GM13976 (cell line): Measurements from ENCODE around the gene PLXNA1.

Experiments used
- DNase-seq: peaks from one replicate; pipeline ENCODE4 v3.0.0; 2012; ENCODE audit warnings: low spot score
- CTCF ChIP-seq: IDR thresholded peaks from 2 replicates; pipeline ENCODE4 v1.5.1; 2012; ENCODE audit warnings: borderline replicate concordance, mild to moderate bottlenecking; ENCODE audit not compliant: insufficient read depth; ENCODE audit errors: extremely low read depth, missing control alignments, control extremely low read depth
- in situ Hi-C: fragments of 300-500 bp; cut with MboI; formaldehyde crosslinking; loops from one replicate; pipeline ENCODE4 v1.12.0; 2022; ENCODE audit warnings: low sequenced_read_pairs, mixed read lengths, inconsistent platforms; ENCODE audit not compliant: unreplicated experiment

Gene PLXNA1

GRCh38 chr3:126990024-126990700 is 7.2 kb downstream of the PLXNA1 start:
- in situ Hi-C loops: no loop called here
- TF ChIP-seq CTCF: no peak
- DNase-seq: no peak

DNA sequence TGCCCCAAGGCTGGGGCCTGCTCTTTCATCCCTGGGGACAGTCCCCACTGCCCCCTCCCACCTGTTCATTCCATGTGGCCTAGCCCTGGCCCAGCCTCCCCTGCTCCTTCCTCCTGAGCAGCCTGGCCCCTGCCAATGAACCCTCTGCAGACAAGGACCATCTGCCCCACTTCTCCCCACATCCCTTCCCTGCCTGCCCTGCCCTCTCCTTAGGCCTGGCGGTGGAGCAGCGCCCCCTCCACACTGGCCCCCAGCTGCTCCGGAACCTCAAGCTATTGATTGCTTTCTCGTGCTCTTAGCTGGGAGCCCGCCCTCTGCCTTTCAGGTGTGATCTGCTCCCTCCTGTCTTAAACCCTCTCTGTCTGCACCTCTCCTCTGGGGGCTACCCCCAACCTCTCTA is 8.0 kb downstream of the PLXNA1 start:
- TF ChIP-seq CTCF: no peak
- DNase-seq: no peak
- in situ Hi-C loops: no loop called here

DNA sequence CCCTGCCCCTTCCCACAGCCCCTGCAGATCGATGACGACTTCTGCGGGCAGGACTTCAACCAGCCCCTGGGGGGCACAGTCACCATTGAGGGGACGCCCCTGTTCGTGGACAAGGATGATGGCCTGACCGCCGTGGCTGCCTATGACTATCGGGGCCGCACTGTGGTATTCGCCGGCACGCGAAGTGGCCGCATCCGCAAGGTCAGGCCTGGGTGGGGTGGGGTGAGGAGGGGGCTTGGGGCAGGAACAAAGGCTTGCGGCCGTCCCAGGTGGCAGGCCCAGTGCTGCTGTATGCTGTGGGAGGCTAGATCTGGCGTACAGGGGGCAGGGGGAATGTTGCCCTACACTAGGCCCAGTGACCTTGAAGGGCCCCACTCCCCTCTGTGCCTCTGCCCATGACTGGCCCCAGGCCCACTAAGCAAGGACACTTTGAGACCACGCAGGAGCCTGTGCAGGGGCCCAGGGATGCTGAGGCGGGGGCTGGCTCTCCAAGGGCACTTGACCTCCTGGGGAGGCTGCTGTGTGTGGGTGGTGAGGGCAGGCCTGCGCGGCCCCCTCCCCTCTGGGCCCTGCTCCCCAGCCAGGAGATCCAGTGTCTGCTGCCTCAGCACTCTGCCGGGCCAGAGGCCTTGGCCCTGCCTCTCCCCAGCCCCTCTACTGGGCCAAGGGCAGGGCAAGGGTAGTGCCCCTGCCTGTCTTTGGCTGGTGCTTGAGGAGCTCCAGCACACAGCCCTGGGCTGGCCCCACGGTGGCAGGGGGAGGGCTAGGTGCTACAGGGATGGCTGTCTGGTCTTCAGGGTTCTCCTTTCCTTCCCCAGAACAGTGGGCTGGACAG is 8.7 kb downstream of the PLXNA1 start:
- TF ChIP-seq CTCF: no peak
- in situ Hi-C loops: no loop called here
- DNase-seq: no peak

DNA sequence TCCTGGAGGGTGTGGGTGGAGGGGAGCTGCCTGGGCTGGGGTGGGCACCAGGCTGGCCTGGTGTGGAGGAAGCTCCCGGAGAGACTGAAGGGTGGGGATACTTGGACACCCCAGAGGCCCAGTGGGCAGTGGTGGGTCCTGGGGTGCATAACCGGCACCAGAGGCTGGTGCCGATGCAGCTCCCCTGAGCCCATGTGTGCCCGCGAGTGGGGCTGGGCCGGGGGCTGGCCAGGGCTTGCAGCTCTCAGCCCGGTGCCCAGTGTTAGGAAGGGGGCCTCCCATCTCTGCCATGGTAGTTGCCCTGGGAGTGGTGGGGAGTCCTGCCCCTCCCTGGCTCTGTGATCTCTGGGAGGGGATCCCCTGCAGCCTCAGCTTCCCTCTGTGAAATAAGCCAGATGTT is 9.3 kb downstream of the PLXNA1 start:
- DNase-seq: no peak
- no peak for TF ChIP-seq CTCF
- in situ Hi-C loops: no loop called here

- in situ Hi-C loops: no loop called here
These were observed 9.9 kb downstream of the PLXNA1 start for GRCh38 chr3:126992776-126993175.

DNA sequence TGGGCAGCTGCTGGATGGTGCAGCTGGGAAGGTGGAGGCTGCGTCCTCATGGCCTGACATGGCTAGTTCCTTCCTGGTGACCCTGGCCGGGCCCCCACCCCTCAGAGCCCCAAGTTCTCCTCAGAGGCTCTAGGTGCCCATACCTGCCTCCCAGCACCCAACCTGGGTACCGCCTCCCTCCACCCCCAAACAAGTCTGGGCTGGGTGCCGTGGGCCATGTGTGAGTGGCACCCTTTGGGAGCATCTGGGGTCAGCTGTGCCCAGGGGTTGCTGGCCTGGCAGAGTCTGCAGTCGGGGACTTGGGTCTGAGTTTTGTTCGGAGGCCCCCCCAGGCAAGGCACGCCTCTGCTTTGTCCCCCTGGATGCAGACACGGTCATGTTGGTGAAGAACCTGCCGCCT is 10.5 kb downstream of the PLXNA1 start:
- in situ Hi-C loops: no loop called here
- TF ChIP-seq CTCF: no peak
- DNase-seq: no peak

More at GRCh38 chr3:126992776-126993175, 9.9 kb downstream of the PLXNA1 start:
- TF ChIP-seq CTCF: no peak
- no peak for DNase-seq
